GM12865 (cell line): ENCODE data around the gene DMAC2.
A peak's percentile ranks its signal among the peaks of the same experiment; 100 is the strongest.

Source experiments
- DNase-seq: peaks from one replicate; pipeline ENCODE4 v3.0.0; 2010; ENCODE audit warnings: low read depth
- H3K4me3 ChIP-seq: 2 replicates; pipeline ENCODE4 v1.5.1; 2011; ENCODE audit warnings: mild to moderate bottlenecking, low read depth, low read length, control low read depth
- TF ChIP-seq, protein P1 (sequence below): IDR thresholded peaks from 2 replicates; pipeline ENCODE4 v1.5.1; 2011; ENCODE audit warnings: low read length, control low read depth, low read depth, inconsistent platforms; ENCODE audit not compliant: insufficient read depth; ENCODE audit errors: missing control alignments

DMAC2 gene

DNA sequence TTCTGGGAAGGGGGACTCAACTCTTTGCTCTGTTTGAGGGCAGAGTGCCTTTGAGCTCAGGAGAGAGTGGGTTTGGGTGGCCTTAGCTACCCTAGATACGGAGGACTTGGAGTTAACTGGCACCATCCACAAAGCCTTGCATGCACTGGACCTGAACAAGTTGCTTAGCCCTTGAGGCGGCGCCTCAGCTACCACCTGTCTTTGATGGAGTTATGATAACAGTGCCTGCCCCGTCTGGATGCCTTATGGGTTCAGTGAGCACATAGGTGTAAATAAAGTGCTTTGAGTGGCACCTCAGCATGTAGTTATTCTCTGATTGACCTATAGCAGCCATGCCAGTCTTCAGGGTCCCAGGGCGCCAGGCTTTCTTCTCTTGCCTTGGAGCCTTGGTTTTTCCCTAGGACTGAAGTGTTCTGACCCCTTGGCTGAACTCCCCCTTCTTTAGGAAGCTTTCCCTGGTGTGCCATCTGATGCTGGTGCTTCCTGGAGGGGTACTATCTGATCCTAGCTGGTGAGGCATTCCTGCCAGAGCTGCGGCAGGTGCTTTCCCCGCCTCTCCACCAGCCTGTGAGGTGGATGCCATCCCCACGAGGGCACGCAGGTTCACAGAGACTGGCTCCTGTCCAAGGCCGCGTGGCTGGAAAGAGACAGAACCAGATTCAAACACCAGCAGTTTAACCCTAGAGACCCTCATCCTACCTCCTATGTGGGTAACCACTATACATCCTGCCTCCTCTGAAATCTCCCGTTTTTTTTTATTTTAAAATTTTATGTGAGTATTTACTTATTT is 36.3 kb downstream of the DMAC2 start:
- TF ChIP-seq, protein P1, sequence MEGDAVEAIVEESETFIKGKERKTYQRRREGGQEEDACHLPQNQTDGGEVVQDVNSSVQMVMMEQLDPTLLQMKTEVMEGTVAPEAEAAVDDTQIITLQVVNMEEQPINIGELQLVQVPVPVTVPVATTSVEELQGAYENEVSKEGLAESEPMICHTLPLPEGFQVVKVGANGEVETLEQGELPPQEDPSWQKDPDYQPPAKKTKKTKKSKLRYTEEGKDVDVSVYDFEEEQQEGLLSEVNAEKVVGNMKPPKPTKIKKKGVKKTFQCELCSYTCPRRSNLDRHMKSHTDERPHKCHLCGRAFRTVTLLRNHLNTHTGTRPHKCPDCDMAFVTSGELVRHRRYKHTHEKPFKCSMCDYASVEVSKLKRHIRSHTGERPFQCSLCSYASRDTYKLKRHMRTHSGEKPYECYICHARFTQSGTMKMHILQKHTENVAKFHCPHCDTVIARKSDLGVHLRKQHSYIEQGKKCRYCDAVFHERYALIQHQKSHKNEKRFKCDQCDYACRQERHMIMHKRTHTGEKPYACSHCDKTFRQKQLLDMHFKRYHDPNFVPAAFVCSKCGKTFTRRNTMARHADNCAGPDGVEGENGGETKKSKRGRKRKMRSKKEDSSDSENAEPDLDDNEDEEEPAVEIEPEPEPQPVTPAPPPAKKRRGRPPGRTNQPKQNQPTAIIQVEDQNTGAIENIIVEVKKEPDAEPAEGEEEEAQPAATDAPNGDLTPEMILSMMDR = no peak
- no peak overlapping the region for H3K4me3 ChIP-seq
- no peak for DNase-seq

DNA sequence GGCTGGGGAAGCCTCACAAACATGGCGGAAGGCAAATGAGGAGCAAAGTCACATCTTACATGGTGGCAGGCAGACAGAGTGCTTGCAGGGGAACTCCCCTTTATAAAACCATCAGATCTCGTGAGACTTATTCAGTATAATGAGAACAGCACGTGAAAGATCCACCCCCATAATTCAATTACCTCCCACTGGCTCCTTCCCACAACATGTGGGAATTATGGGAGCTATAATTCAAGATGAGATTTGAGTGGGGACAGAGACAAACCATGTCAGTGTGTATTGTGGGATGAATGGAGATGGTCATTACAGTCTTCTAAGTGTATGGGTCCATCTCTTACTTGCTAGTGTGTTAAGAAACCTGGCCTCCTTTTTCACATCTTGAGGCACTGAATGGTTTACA is 37.7 kb downstream of the DMAC2 start:
- TF ChIP-seq, protein P1 = no peak
- DNase-seq = no peak
- no peak overlapping the region for H3K4me3 ChIP-seq

DNA sequence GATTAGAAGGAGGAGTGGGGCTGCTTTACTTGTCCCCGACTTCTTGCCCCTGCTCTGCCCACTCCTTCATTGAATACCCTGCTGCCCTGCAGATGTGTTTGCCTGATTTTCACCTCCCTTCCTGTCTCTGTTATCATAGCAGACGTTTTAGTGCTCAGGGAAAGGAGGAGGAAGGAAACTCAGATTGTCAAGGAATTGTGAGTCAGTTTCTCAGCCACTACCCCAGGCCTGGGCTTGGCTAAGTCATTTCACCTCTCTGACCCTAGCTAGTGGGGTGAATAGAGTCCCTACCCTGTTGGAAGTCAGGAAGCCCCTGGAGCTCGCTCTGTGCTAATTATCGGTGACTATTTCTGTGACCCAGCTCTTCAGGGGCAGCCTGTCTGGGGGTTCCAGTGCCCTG is 38.2 kb downstream of the DMAC2 start:
- TF ChIP-seq, protein P1 = no peak
- no peak overlapping the region for H3K4me3 ChIP-seq
- DNase-seq = no peak

DNA sequence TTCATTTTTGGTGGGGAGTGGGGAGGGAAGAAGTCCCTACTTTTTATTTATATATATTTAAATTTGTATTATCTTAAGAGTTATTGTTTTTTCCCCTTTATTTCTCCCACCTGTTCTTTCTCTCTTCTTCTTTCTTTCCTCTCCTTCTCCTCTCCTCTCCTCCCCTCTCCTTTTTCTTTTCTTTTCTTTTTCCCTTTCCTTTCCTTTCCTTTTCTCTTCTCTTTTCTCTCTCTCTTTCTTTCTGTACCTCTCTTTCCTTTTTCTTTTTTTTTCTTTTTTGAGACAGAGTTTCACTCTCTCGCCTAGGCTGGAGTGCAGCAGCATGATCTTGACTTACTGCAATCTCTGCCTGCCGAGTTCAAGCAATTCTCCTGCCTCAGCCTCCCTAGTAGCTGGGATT is 40.2 kb downstream of the DMAC2 start:
- no peak overlapping the region for H3K4me3 ChIP-seq
- TF ChIP-seq, protein P1 = no peak
- no peak for DNase-seq

DNA sequence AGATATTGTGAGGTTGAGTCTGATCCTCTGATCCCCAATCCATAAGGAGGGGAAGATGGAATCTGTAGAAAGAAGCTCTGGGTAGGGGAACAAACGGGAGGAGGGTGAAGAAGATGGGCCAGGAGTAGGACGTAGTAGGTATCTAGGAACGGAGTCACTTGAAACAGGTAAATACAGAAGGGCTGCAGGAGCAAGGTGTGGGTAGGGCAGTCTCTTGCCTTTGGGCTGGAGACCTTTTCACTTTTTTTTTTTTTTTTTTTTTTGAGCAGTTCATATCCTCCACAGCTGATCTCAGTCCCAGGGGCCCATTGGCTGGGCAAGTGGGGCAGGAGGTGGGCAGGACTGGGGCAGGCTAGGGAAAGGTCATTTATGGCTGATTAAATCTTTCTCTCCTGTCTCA is 40.6 kb downstream of the DMAC2 start:
- TF ChIP-seq, protein P1 = no peak
- H3K4me3 ChIP-seq = peak overlapping the region; percentile 89

DNA sequence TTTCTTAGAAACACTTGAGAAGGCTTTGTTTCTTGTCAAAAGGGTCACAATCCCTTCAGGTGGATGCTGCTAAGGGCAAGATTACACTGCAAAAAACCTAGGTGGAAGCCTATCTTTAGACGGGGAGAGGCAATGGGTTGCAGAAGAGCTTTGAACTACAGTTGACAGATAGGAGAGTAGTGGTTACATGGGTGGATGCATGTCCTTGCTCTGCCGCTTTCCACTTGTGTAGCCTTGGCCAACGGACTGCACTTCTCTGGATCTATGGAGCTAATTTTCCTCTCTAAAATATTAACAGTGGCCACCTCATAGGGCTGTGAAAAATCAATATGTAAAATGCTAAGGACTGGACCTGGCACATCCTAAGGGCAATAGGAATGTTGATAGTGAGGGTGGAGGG is 41.1 kb downstream of the DMAC2 start:
- peak overlapping the region; percentile 89 for H3K4me3 ChIP-seq
- TF ChIP-seq, protein P1 = no peak
- DNase-seq = peak; percentile 22

More for the DNA sequence above, 40.6 kb downstream of the DMAC2 start:
- no peak for DNase-seq

DNA sequence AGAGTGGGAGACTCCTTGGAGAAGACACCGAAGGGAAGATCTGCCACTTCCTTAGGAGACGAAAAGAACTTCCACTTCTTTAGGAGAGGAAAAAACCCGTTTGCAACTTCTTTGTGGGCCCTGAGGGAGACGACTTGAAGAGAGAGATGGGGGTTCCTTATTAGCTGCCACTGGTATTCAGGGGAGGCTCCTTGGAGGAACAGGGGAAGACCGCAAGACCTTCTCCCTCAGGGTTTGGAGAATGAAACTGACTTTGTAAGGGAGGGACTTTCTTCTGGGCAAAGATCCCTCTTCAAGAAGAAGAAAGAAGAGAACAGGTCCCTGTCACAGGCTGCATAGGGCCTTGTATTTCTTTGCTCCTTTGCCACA is 41.7 kb downstream of the DMAC2 start:
- TF ChIP-seq, protein P1 = no peak
- peak overlapping the region; percentile 89 for H3K4me3 ChIP-seq
- DNase-seq = peak; percentile 17
